Adrenal gland (tissue), 12 donors: ENCODE data around the gene PIP5KL1. TPM values are rescaled to one million over a fixed set of nuclear protein-coding genes. Genes with fewer than 3 reads are reported as not detected.

ENCODE experiments used
- DNase-seq, 7 donors: peaks; one replicate each; pipeline ENCODE4 v3.0.0-alpha.2; 2019 to 2020
- H3K27ac ChIP-seq, 5 donors: fragments of 200-600 bp; sonication (generic) in 4 of 5; 1 replicate in 3 of 5; 2 replicates in 2 of 5; pipeline versions ENCODE4 v1.5.1 to v1.8.0; 2016 to 2020; ENCODE audit warnings: mild to moderate bottlenecking in 1 of 5
- H3K27me3 ChIP-seq: fragments of 200-600 bp; 2 replicates; pipeline ENCODE4 v1.8.0; 2021
- H3K36me3 ChIP-seq, 2 donors: fragments of 200-600 bp; replicated peaks in 1 of 2; 1 replicate in 1 of 2; 2 replicates in 1 of 2; pipeline versions ENCODE4 v1.5.1 to v1.8.0; 2018 to 2022
- H3K4me1 ChIP-seq, 2 donors: fragments of 200-600 bp; replicated peaks in 1 of 2; 1 replicate in 1 of 2; 2 replicates in 1 of 2; pipeline versions ENCODE4 v1.5.1 to v1.8.0; 2018 to 2021
- H3K4me3 ChIP-seq, 4 donors: fragments of 200-600 bp; sonication (generic) in 3 of 4; one replicate each; pipeline ENCODE4 v1.5.1; 2016 to 2018
- H3K9me3 ChIP-seq, 3 donors: fragments of 200-600 bp; sonication (generic) in 1 of 3; replicated peaks in 1 of 3; 1 replicate in 2 of 3; 2 replicates in 1 of 3; pipeline versions ENCODE4 v1.5.1 to v1.8.0; 2016 to 2021
- CTCF ChIP-seq, 6 experiments: fragments of 450-650 bp in 4 of 6; fragments of 200-600 bp in 2 of 6; sonication (generic) in 1 of 6; IDR thresholded peaks; 1 replicate in 5 of 6; 2 replicates in 1 of 6; pipeline versions ENCODE4 v1.5.1 to v1.8.0; 2016 to 2021; ENCODE audit warnings: antibody characterized with exemption in 6 of 6, mild to moderate bottlenecking in 2 of 6, moderate library complexity in 1 of 6
- POLR2A ChIP-seq, 2 donors: fragments of 450-650 bp; IDR thresholded peaks; one replicate each; pipeline ENCODE4 v1.6.1; 2017; ENCODE audit warnings: antibody characterized with exemption in 2 of 2, mild to moderate bottlenecking in 2 of 2, moderate library complexity in 1 of 2
- WGBS, 4 donors: extraction: QIAGEN DNeasy Blood & Tissue Kit in 2 of 4; methylation state at CpG; one replicate each; pipeline versions ENCODE4 v1.1.5 to v1.1.7; 2013 to 2017; 5-methylcytosine and 5-hydroxymethylcytosine counted together
- intact Hi-C, 2 donors: fragments of 100-400 bp; cut with DNase I; formaldehyde crosslinking; loops; one replicate each; pipeline versions ENCODE4 v1.14.1 to v1.15.0; 2022 to 2023
- polyA plus RNA-seq, 3 donors: library from polyadenylated mRNA; stranded (reverse); fragments of 200-250 nt in 2 of 3; fragments of 350-450 nt in 1 of 3; fragmentation: Illumina TruSeq in 1 of 3; extraction: RNeasy Lipid Tissue Mini Kit (QIAGEN cat#74804) in 1 of 3; gene quantifications; one replicate each; pipeline ENCODE4 v1.2.3, GENCODE V29; 2013 to 2014
- total RNA-seq, 9 donors: library from RNA; depleted of rRNA in 4 of 9; stranded (reverse); fragments of >200 nt in 4 of 9; fragments of 120-200 nt in 1 of 9; fragmentation: NEBNext Ultra II Directional in 1 of 9; extraction: Animal tissue kit (Norgen Biotek cat#: 25700) in 1 of 9; gene quantifications; one replicate each; pipeline versions ENCODE4 v1.1.0 to v1.2.4, GENCODE V29; 2013 to 2023
- donor health status: healthy with polysubstance abuse.
- donor health status: Bipolar disorder and iron deficiency.
- donor health status: DM: yes; HTN: yes; CAD: no.
- donor health status: DM: no; HTN: no; CAD: no.
- donor health status: DM: no; HTN: no; CAD: no.
- donor health status: DM: yes; HTN: yes; CAD: no.

The PIP5KL1 gene
- total and polyA plus RNA-seq, 12 donors: 0.19 to 2.3 (median 0.83) TPM; not detected in 3

DNA sequence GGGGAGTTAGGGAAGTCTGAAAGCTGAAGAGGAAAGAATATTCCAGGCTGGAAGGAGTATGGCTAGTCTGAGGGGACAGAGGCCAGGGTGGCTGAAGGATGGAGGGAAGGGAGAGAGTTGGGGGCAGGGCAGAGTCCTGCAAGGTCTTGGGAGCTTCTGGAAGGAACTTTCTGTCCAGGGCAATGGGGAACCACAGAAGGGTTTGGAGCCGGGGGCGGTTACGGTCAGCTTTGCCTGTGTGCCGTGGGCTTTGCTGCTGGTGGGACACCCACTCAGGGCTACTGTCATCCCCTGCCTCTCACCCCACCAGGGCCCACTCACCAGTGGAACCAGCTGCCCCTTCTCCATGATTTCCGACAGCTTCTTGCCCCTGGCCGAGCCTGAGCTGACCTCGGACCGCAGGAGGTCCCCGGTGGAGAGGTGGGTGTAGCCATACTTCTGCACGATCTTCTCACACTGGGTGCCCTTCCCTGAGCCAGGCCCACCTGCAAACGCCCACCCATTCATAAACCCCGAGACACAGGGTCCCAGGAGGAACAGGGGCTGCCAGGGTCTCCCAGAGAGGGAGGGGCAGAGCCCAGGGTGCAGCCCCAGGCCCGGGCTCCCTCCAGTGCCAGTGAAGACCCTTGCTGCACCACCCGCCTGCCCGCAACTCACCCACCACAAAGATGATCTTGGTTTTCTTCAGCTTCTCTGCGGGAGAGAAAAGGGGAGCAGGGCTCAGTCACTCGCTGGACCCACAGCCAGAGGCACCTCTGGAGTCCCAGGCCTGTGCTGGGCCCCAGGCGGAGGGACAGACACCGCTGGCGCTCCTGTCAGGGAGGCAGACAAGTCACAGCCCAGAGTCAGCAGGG lies 58.0 kb downstream of the PIP5KL1 start:
- TF ChIP-seq POLR2A (IDR thresholded peaks at IDR 0.05): no peak
- no peak for TF ChIP-seq CTCF (IDR thresholded peaks at IDR 0.05)
- no peak overlapping the region for H3K27ac ChIP-seq
- WGBS, 4 donors: 89 to 96% (median 93%) methylated on average over 7 to 20 of the region's 20 CpGs
- H3K4me1 ChIP-seq: peaks cover 14 to 35% of the 10 kb centered on the region in 2 donors
- no peaks in the 10 kb centered on the region for H3K9me3 ChIP-seq
- no peaks in the 10 kb centered on the region for H3K27me3 ChIP-seq
- intact Hi-C loops: loop anchor here in 1 of 2 donors (5.0 kb wide), 2 partner anchors 35 to 130 kb away; no protein-coding TSS in a partner anchor
- no peak for DNase-seq
- peaks cover 0 to 29% of the 10 kb centered on the region in 2 donors for H3K36me3 ChIP-seq
- no peak overlapping the region for H3K4me3 ChIP-seq

DNA sequence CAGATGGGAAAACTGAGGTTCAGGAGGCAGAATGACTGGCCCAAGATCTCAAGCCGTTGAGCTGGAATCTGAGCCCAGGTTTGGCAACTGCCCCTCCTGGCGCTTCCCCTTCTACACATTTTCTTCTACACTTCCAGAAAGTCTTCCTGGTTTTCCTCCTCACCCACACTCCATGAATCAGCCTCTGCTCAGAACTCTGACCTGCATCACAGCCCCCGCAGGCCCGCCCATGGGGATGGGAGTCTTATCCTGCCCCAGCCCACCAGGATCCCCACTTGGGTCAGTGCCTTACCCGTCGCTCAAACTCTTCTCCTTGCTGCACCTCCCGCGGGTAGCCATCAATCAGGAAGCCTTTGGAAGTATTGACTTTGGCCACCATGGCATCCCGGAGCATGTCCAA lies 59.0 kb downstream of the PIP5KL1 start:
- WGBS, 4 donors: 88 to 95% (median 91%) methylated on average over 8 to 9 of the region's 9 CpGs
- H3K4me1 ChIP-seq: peaks cover 7 to 28% of the 10 kb centered on the region in 2 donors
- intact Hi-C loops: loop anchor here in 1 of 2 donors (5.0 kb wide), 2 partner anchors 36 to 129 kb away; no protein-coding TSS in a partner anchor

DNA sequence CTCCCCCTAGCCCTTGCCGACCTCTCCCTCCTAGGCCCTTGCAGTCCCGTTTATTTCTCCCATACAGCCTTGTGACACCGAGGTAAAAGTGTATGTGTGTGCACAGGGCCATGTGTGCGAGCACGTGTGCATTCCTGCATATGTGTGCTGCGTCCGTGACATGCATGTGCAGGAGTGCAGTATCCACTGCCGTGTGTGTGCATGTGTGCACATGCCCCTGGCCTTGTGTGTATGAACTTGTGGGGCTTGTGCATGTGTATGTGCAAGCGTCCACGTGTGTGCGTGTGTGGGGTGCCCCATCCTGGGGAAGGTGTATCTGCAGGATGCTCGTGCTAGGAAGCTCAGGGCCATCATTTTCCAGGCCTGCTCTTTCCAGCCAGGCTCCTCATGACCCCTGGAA lies 59.7 kb downstream of the PIP5KL1 start:
- TF ChIP-seq CTCF (IDR thresholded peaks at IDR 0.05) (no peak), POLR2A (IDR thresholded peaks at IDR 0.05) (no peak)
- no peak overlapping the region for H3K4me3 ChIP-seq
- no peak for DNase-seq
- H3K27ac ChIP-seq: no peak overlapping the region
- peaks cover 7 to 22% of the 10 kb centered on the region in 2 donors for H3K4me1 ChIP-seq
- no peaks in the 10 kb centered on the region for H3K27me3 ChIP-seq
- H3K9me3 ChIP-seq: no peaks in the 10 kb centered on the region
- WGBS, 4 donors: 80 to 91% (median 86%) methylated on average over 7 to 12 of the region's 12 CpGs
- intact Hi-C loops: loop anchor here in 1 of 2 donors (5.0 kb wide), 2 partner anchors 36 to 129 kb away; no protein-coding TSS in a partner anchor
- peaks cover 0 to 29% of the 10 kb centered on the region in 2 donors for H3K36me3 ChIP-seq

More for the DNA sequence above, 59.0 kb downstream of the PIP5KL1 start:
- Histone ChIP-seq H3K4me3 (no peak overlapping the region), H3K27ac (no peak overlapping the region), H3K36me3 (peaks cover 0 to 29% of the 10 kb centered on the region in 2 donors), H3K9me3 (no peaks in the 10 kb centered on the region), H3K27me3 (no peaks in the 10 kb centered on the region)
- DNase-seq: no peak
- no peak for TF ChIP-seq POLR2A (IDR thresholded peaks at IDR 0.05)
- no peak for TF ChIP-seq CTCF (IDR thresholded peaks at IDR 0.05)

Other genes starting within 250 kb of the PIP5KL1 start
- under 1 TPM in 5 of 9 donors, not detected in 4; 0.11 to 0.94 (median 0.20) TPM for gene CFAP157, start 223.8 kb downstream of the PIP5KL1 start, total RNA-seq
- under 1 TPM in 2 of 3 donors, not detected in 1; 0.67 to 0.88 TPM for gene CFAP157, start 223.8 kb downstream of the PIP5KL1 start, polyA plus RNA-seq
- gene PTRH1, start 215.1 kb downstream of the PIP5KL1 start, total RNA-seq: 10 to 100 TPM; 20.8 to 48.8 (median 26.3) TPM
- 10 to 100 TPM in 2 of 3 donors, 1 to 10 TPM in 1; 3.4 to 32.8 (median 19.5) TPM for gene PTRH1, start 215.1 kb downstream of the PIP5KL1 start, polyA plus RNA-seq
- gene TTC16, start 214.7 kb downstream of the PIP5KL1 start, total RNA-seq: 1 to 10 TPM in 1 of 9 donors, under 1 TPM in 6, not detected in 2; under 0.01 to 1.0 (median 0.26) TPM
- under 1 TPM; 0.11 to 0.57 (median 0.48) TPM for gene TTC16, start 214.7 kb downstream of the PIP5KL1 start, polyA plus RNA-seq
- gene TOR2A, start 195.5 kb downstream of the PIP5KL1 start, total RNA-seq: 10 to 100 TPM; 10.8 to 30.6 (median 17.9) TPM
- 10 to 100 TPM in 2 of 3 donors, 1 to 10 TPM in 1; 4.3 to 16.9 (median 14.6) TPM for gene TOR2A, start 195.5 kb downstream of the PIP5KL1 start, polyA plus RNA-seq
- 10 to 100 TPM in 4 of 9 donors, 1 to 10 TPM in 5; 4.3 to 14.2 (median 9.8) TPM for gene SH2D3C, start 152.1 kb downstream of the PIP5KL1 start, total RNA-seq
- gene SH2D3C, start 152.1 kb downstream of the PIP5KL1 start, polyA plus RNA-seq: 10 to 100 TPM in 2 of 3 donors, 1 to 10 TPM in 1; 2.1 to 27.1 (median 19.1) TPM
- 100 to 1,000 TPM in 6 of 9 donors, 10 to 100 TPM in 3; 41.0 to 238 (median 115) TPM for gene CDK9, start 144.7 kb downstream of the PIP5KL1 start, total RNA-seq
- gene CDK9, start 144.7 kb downstream of the PIP5KL1 start, polyA plus RNA-seq: 100 to 1,000 TPM in 2 of 3 donors, 10 to 100 TPM in 1; 64.0 to 202 (median 166) TPM
- gene FPGS, start 127.9 kb downstream of the PIP5KL1 start, total RNA-seq: 100 to 1,000 TPM in 5 of 9 donors, 10 to 100 TPM in 4; 31.1 to 359 (median 101) TPM
- 100 to 1,000 TPM in 2 of 3 donors, 10 to 100 TPM in 1; 59.6 to 176 (median 144) TPM for gene FPGS, start 127.9 kb downstream of the PIP5KL1 start, polyA plus RNA-seq
- 100 to 1,000 TPM in 5 of 9 donors, 10 to 100 TPM in 3, 1 to 10 TPM in 1; 4.3 to 214 (median 121) TPM for gene ENG, start 76.1 kb downstream of the PIP5KL1 start, total RNA-seq
- gene ENG, start 76.1 kb downstream of the PIP5KL1 start, polyA plus RNA-seq: 100 to 1,000 TPM in 1 of 3 donors, 10 to 100 TPM in 2; 43.2 to 116 (median 96.7) TPM
- 100 to 1,000 TPM in 3 of 9 donors, 10 to 100 TPM in 6; 51.9 to 136 (median 89.9) TPM for gene AK1, start 53.1 kb downstream of the PIP5KL1 start, total RNA-seq
- 100 to 1,000 TPM in 2 of 3 donors, 10 to 100 TPM in 1; 60.0 to 242 (median 175) TPM for gene AK1, start 53.1 kb downstream of the PIP5KL1 start, polyA plus RNA-seq
- gene ST6GALNAC6, start 31.2 kb downstream of the PIP5KL1 start, total RNA-seq: 100 to 1,000 TPM in 1 of 9 donors, 10 to 100 TPM in 8; 34.7 to 129 (median 62.4) TPM
- gene ST6GALNAC6, start 31.2 kb downstream of the PIP5KL1 start, polyA plus RNA-seq: 10 to 100 TPM; 26.7 to 46.9 (median 40.0) TPM
- gene ST6GALNAC4, start 13.7 kb downstream of the PIP5KL1 start, total RNA-seq: 10 to 100 TPM in 8 of 9 donors, 1 to 10 TPM in 1; 8.7 to 65.7 (median 23.6) TPM
- 1 to 10 TPM; 5.3 to 9.2 (median 8.6) TPM for gene ST6GALNAC4, start 13.7 kb downstream of the PIP5KL1 start, polyA plus RNA-seq
- gene DPM2, start 7.1 kb upstream of the PIP5KL1 start, total RNA-seq: 10 to 100 TPM; 18.4 to 46.8 (median 33.4) TPM
- gene DPM2, start 7.1 kb upstream of the PIP5KL1 start, polyA plus RNA-seq: 10 to 100 TPM; 32.9 to 36.5 (median 35.6) TPM
- gene EEIG1, start 50.2 kb upstream of the PIP5KL1 start, total RNA-seq: 100 to 1,000 TPM in 2 of 9 donors, 10 to 100 TPM in 7; 10.1 to 179 (median 68.3) TPM
- 10 to 100 TPM; 24.5 to 49.5 (median 32.6) TPM for gene EEIG1, start 50.2 kb upstream of the PIP5KL1 start, polyA plus RNA-seq
- gene NAIF1, start 136.5 kb upstream of the PIP5KL1 start, total RNA-seq: 10 to 100 TPM in 7 of 9 donors, 1 to 10 TPM in 2; 8.0 to 20.7 (median 12.7) TPM
- gene NAIF1, start 136.5 kb upstream of the PIP5KL1 start, polyA plus RNA-seq: 10 to 100 TPM in 2 of 3 donors, 1 to 10 TPM in 1; 6.6 to 12.8 (median 10.8) TPM
- gene SLC25A25, start 137.5 kb upstream of the PIP5KL1 start, total RNA-seq: 10 to 100 TPM; 11.4 to 60.6 (median 20.5) TPM
- 10 to 100 TPM; 13.6 to 14.1 (median 13.9) TPM for gene SLC25A25, start 137.5 kb upstream of the PIP5KL1 start, polyA plus RNA-seq
- 100 to 1,000 TPM in 4 of 9 donors, 10 to 100 TPM in 5; 64.8 to 147 (median 96.0) TPM for gene PTGES2, start 197.0 kb upstream of the PIP5KL1 start, total RNA-seq
- 100 to 1,000 TPM in 2 of 3 donors, 10 to 100 TPM in 1; 69.5 to 104 (median 101) TPM for gene PTGES2, start 197.0 kb upstream of the PIP5KL1 start, polyA plus RNA-seq
- 10 to 100 TPM in 1 of 9 donors, 1 to 10 TPM in 4, under 1 TPM in 1, not detected in 3; 0.33 to 48.2 (median 1.2) TPM for gene LCN2, start 218.7 kb upstream of the PIP5KL1 start, total RNA-seq
- gene LCN2, start 218.7 kb upstream of the PIP5KL1 start, polyA plus RNA-seq: 1 to 10 TPM in 2 of 3 donors, under 1 TPM in 1; 0.37 to 1.9 (median 1.7) TPM
- 1,000 to 10,000 TPM in 4 of 9 donors, 100 to 1,000 TPM in 5; 165 to 1,914 (median 315) TPM for gene BBLN, start 229.5 kb upstream of the PIP5KL1 start, total RNA-seq
- gene BBLN, start 229.5 kb upstream of the PIP5KL1 start, polyA plus RNA-seq: 100 to 1,000 TPM in 2 of 3 donors, 1 to 10 TPM in 1; 5.5 to 924 (median 522) TPM